TTC549 (cell line): Measurements from ENCODE around the gene SH3PXD2B.
"Not testable (repeated sequence)": the region's sequence is repeated elsewhere in the genome, so short reads cannot be mapped to it uniquely, and the experiment has no call there.

ENCODE experiments used
- FAIRE-seq: peaks from 2 replicates; lab custom pipeline; 2012; peaks lifted over from hg19 to GRCh38; lab: Jason Lieb, UNC

Gene SH3PXD2B

GRCh38 chr5:172365948-172366608, 88.2 kb downstream of the SH3PXD2B start:
- FAIRE-seq = no peak

DNA sequence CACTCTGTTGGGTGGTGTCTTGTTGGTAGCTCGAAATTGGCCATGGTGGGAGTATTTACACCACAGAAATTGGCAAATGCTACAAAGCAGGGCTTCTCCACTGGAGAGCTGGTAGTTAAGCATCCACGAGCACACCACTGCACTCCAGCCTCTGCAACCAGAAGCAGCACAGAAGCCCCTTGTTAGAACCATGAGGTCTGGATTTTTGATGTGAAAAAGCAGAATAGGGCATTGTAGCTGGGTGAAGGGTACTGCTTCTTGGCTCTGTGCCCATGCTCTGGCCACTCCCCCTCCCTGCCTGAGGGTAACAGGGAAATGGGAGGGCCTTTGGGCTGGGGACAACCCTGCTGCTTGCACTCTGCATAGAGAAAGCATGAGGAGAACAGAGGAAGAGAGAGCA, 89.6 kb downstream of the SH3PXD2B start:
- FAIRE-seq = no peak

GRCh38 chr5:172362755-172363154, 91.6 kb downstream of the SH3PXD2B start:
- FAIRE-seq = no peak

DNA sequence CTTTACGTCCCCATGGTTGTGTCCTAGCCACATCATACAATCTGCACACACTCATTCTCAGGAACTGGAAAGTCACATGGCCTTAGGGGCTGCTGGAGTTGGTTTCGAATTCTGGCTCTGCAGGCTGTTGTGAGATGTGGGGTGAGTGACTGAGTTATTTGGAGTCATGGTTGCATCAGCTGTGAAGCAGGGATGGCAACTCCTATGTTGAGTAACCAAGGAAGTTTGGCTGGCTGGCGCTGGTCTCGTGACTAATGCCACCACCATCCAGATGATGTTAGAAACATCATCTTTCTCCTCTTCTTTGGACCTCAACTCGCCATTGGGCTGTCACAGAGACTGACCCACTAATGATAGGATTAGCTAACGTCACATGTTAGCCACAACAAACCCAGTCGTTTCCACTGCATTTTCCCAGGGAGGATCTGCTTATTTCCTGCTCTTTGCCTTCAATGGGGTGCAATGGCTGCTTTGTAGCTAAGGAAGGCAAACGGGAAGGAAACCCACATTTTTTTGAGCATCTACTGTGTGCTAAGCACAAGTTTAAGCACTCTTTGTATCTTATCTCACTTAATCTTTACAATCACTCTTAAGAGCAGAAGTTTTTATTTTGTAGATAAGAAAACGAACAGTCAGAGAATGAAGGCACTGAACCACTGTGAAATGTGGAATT, 92.6 kb downstream of the SH3PXD2B start:
- no peak for FAIRE-seq

GRCh38 chr5:172358345-172358744, 96.0 kb downstream of the SH3PXD2B start:
- no peak for FAIRE-seq

GRCh38 chr5:172356527-172356926, 97.8 kb downstream of the SH3PXD2B start:
- FAIRE-seq = no peak

GRCh38 chr5:172356047-172356446, 98.3 kb downstream of the SH3PXD2B start:
- no peak for FAIRE-seq

- no peak for FAIRE-seq
These were observed 100.5 kb downstream of the SH3PXD2B start for GRCh38 chr5:172353846-172354245.

DNA sequence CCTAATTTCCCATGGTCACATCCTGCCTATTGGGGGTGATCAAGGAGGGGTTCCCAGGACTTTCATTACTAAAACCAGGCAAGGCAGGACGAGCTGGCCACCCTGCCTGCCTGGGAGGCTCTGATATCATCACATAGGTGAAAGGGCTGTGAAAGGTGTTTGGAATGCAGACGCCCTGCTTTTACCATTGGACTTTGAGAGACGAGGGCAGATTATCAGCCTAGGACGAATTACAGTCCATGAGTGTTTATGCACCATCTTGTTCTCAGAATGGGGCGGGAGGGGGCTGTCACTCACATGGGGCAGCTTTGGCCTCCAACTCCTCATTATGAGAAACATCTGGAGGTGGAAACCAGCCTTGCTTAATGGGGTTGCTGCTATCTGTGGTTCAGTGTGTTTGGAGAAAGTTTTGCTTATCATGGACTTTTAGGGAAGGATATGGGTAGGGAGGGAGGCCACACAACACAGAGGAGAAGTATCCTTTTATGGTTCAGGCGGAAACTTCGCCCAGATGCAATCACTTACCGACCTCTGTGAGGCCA, 101.0 kb downstream of the SH3PXD2B start:
- FAIRE-seq = no peak

DNA sequence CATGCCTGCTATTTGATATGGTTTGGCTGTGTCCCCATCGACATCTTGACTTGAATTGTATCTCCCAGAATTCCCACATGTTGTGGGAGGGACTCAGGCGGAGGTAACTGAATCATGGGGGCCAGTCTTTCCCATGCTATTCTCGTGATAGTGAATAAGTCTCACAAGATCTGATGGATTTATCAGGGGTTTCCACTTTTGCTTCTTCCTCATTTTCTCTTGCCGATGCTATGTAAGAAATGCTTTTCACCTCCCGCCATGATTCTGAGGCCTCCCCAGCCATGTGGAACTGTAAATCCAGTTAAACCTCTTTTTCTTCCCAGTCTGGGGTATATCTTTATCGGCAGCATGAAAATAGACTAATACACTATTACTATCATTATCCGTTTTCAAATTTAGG, 101.8 kb downstream of the SH3PXD2B start:
- FAIRE-seq = not testable (repeated sequence)

DNA sequence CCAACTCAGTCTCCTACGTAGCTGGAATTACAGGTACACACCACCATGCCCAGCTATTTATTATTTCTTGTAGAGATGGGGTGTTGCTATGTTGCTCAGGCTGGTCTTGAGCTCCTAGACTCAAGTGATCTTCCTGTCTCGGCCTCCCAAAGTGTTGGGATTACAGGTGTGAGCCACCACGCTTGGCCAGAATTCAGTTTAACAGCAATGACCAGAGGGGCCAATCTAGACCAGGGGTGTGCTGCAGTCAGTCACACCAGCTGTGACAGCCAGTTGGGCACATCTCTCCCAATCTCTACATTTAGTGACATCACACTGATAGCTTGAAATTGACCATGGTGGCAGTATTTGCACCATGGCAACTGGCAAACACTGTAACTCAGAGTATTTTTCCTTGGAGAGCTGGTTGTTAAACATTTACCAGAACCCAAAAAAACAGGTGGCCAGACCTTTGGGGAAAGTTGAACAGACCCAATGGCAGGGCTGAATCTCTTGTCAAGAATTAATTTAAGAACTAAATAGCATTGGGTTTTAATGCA, 103.0 kb downstream of the SH3PXD2B start:
- no peak for FAIRE-seq

- no peak for FAIRE-seq
These were observed 103.8 kb downstream of the SH3PXD2B start for GRCh38 chr5:172350212-172351181.

GRCh38 chr5:172348733-172349132, 105.6 kb downstream of the SH3PXD2B start:
- not testable (repeated sequence) for FAIRE-seq

DNA sequence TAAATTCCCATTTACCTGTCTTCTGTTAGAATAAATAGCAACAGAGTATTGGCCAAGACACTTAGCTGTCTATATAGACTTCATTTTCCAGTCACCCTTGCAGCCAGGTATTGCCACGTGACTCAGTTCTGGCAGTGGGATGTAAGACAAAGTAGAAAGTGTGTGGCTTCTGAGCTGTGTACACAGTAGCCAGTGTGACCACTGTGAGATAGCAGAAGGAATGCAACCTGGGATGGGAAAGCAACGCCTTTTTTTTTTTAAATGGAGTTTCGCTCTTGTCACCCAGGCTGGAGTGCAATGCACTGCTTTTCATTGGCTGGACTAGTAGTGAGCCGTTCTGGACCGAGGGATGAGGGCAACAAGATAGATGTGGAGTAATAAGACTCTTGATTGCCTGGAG, 106.2 kb downstream of the SH3PXD2B start:
- FAIRE-seq = no peak

GRCh38 chr5:172347496-172348052, 106.8 kb downstream of the SH3PXD2B start:
- no peak for FAIRE-seq

GRCh38 chr5:172345881-172346280, 108.4 kb downstream of the SH3PXD2B start:
- no peak for FAIRE-seq

- FAIRE-seq = no peak
These were observed 109.4 kb downstream of the SH3PXD2B start for GRCh38 chr5:172344855-172345409.

DNA sequence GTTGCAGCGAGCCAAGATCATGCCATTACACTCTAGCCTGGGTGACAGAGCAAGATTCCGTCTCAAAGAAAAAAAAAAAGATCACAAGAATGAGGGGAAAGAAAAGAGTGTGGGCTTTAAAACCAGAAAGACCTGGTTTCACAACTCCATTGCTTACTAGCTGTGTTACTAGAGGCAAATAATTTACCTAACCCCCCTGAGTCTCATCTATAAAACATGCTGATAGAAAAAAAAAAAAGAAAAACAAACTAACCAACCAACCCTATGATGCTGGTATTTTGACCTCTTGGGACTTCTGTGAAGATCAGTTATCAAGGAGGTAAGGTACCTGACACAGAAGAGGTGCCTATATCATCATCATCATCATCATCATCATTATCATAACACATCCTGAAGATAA, 110.6 kb downstream of the SH3PXD2B start:
- no peak for FAIRE-seq

GRCh38 chr5:172342918-172343317, 111.4 kb downstream of the SH3PXD2B start:
- no peak for FAIRE-seq

DNA sequence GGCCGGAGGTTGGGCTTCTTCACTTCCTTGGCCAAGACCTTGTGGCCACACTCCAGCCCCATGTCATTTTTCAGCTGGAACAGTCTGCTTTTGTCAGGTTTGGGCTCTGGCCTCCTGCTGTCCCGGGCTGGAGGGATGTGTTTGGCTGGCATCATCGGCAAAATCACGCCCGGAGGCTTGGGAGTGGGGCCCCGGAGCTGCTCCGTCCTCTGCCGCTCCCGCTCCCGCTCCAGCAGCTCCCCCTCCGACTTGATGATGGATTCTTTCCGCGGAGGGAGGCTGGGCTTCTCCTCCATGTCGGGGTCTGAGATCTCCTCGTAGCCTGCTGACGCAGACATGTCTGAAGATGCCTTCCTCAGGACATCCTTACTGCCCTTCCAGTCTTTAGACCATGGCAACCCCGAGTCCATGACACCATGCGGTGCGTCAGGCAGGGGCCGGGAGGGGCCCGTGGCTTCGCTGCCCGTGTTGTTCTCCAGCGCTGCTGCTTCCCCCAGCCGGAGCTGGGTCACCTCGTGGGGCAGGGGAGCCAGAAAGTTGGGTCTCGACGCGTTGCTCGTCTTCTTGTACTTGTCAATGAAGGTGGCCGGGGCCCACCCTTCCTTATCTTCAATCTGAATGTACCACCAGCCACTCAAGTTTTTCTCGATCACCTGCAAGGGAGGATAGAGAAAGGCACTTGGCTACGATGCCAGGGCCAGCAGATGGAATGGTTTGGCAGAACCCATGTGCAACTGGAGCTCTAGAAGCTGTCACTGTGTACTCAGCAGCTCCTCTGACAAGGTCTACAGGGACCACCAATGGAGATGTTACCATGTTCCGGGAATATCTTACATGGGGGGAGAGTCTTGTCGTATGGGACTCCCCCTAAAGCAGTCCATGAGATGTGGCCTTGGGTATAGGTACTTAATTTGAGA, 114.8 kb downstream of the SH3PXD2B start:
- FAIRE-seq = no peak
